GM18505 (cell line): ENCODE data around the gene KRTAP20-1.

Experiments used
- ATAC-seq: cut with Tn5 transposase; IDR thresholded peaks from one replicate; pipeline ENCODE4 v1.9.1; 2021; ENCODE audit not compliant: unreplicated experiment
- POLR2A ChIP-seq: IDR thresholded peaks from 4 replicates; pipeline ENCODE4 v1.6.1; 2011; ENCODE audit warnings: borderline replicate concordance; ENCODE audit not compliant: insufficient read depth, insufficient read length; ENCODE audit errors: extremely low read depth

The KRTAP20-1 gene

DNA sequence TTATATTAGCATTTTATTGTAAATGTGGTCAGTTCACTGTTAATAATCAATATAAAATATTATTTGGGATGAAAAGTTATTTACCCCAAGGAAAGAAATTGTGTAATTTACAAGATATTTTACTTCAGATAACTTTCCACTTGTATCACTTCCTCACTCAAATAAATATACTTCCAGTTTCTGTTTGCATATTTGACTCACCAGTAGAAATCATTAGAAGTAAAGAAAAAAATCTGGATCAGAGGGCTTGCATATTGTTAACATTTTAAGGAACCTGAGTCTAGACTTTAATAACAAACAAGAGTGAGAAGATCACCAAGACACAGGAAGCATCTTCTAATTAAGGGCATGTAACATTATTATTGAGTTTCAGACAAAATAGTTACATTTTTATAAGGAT, 3.9 kb downstream of the KRTAP20-1 start:
- no peak for ATAC-seq
- no peak for TF ChIP-seq POLR2A

DNA sequence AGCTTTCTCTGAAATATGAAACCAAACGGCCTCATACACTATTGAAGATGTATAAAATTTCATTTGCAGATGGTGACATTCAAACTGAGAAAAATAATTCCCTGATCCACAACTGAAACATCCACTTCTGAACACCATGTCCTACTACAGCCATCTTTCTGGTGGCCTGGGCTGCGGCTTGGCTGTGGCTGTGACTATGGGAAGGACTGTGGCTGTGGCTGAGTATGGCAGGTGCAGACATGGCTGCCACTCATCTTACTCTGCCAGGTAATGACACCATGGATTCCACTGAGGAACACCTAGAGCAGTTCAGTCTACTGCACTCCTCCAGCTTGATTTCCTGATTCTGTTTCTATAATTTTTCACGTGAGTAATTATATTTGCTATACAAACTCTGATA, 4.3 kb downstream of the KRTAP20-1 start, which contains the start of gene KRTAP20-4:
Gene KRTAP20-4 (plus strand): TSS at position 106 of the 400 bp plus-strand sequence.
- no peak for TF ChIP-seq POLR2A
- ATAC-seq: no peak

DNA sequence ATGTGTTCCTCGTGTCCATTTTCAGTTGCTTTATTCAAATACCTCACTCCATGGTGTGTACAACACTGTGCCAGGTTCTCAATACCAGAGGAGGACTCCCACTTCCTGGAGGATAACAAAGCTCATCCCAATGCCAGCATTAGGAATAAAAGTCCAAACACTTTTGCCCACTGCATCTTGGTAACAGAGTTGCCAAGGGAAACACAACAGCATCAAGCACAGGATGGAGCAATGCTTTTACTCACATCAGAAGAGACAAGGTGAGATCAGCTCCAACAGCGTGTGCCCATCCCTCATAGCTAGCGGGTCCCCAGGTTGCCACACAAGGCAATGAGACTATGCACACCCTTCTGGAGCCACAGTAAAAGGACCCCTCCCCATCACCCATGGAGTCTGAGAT, 7.1 kb downstream of the KRTAP20-1 start:
- TF ChIP-seq POLR2A: no peak
- ATAC-seq: no peak

DNA sequence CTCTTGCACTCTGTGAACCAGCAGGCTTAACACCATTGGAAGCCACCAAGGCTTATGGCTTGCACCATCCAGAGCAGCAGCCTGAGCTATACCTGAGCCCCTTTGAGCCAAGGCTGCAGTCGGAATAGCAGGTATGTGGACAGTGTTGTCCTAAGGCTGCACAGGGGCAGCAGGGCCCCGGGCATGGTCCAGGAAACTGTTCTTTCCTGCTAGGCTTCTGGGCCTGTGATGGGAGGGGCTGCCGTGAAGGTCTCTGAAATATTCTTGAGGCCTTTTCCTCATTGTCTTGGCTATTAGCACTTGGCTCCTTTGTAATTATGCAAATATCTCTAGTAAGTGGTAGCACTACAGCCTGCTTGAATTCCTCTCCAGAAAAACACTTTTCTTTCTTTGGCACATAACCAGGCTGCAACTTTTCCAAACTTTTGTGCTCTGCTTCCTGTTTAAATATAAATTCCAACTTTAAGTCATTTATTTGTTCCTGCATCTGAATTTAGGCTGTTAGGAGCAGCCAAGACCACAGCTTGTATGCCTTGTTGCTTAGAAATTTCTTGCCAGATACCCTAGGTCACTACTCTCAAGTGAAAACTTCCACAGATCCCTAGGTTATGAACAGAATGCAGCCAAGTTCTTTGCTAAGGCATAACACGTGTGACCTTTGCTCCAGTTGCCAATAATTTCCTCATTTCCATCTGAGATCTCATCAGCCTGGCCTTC, 9.4 kb downstream of the KRTAP20-1 start:
- TF ChIP-seq POLR2A: no peak
- ATAC-seq: no peak

DNA sequence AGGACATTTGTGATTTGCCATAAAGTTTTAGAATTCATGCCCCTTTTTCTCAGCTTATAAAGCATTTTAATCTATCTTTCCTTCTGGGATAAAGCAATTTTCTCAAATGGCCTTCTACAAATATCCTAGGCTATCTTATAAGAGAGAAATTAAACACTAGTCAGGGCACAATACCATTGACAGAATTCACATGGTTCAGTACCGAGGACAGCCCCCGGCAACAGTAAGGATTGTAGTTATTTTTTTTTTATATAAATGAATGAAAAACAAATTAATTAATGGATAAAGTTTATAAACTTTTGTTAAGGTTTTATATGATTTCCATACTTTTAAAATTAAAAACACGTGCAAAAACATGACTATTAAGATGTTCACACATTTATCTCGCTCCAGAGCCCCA, 11.9 kb downstream of the KRTAP20-1 start:
- TF ChIP-seq POLR2A: no peak
- no peak for ATAC-seq

DNA sequence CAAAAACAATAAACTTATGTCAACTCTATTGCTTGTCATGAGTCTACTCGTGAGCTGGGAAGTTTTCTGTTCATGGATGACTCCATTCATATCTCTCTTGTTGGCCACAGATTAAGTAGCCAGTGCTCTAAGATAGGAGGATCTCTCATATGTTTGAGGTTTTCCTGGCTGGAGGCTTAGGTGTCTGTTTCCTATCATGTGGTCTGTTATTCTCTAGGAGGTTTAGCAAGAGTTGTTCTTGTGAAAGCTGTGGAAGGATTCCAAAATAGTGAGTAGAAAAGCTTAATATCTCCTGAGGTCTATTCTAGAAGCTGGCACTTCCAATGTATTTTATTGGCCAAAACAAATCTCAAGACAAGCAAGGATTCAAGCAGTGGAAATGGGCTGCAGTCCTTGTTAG, 13.0 kb downstream of the KRTAP20-1 start:
- ATAC-seq: no peak
- TF ChIP-seq POLR2A: no peak

DNA sequence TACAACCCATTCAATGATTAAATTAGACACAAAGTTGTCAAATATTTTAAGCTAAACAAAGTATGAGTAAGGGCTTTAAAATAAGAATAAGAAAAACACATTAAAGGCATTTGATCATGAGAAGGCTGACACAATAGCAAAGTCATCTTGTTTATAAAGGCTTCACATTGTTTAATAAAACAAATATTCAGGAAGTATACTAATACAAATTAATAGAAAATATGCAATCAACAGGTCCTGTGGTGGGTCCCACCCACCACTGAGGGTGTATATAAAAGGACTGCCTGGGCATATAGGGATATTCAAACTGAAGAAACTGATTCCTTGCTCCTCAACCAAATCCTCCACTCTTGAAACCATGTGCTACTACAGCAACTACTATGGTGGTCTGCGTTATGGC, 18.7 kb downstream of the KRTAP20-1 start, which contains the start of gene KRTAP20-2:
Gene KRTAP20-2 (plus strand): TSS at position 301 of the 400 bp plus-strand sequence. CDS start 58 bp downstream, at position 359.
- TF ChIP-seq POLR2A: no peak
- no peak for ATAC-seq

DNA sequence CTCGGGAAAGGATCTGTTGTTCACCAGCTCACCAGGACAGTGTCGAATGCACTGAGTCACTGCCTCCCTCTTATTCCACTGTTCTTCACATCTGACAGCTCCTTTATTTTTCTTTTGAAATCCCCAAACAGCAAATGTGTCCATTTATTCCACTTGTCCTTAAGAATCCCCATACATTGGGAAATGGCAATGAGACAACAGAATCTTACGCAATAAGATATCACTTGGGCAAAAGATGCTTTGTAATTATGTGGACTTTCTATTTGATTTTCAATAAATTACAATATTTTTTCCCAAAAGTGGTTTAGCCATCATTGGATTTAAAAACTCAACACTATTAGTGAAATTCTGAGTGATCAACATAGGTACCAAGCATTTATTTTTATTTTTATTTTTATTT, 22.5 kb downstream of the KRTAP20-1 start:
- ATAC-seq: no peak
- no peak for TF ChIP-seq POLR2A

DNA sequence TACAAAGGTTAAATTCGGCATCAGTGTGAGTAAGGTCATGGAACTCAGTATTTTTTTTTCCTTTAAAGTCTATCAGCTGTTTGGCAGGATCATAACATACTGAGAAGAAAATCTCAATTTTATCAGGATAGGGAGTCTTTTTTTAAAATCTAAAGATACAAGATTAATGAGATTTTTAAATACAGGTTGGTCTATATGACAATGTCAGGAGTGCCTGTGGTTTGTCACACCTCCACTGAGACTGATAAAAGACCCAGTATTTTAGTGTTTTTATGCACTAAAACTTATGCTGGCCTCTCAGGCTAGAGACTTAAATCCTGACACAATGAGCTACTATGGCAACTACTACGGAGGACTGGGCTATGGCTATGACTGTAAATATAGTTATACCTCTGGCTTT, 26.3 kb downstream of the KRTAP20-1 start, which contains the start of gene KRTAP20-3:
Gene KRTAP20-3 (plus strand): TSS at position 301 of the 400 bp plus-strand sequence.
- no peak for ATAC-seq
- TF ChIP-seq POLR2A: no peak

DNA sequence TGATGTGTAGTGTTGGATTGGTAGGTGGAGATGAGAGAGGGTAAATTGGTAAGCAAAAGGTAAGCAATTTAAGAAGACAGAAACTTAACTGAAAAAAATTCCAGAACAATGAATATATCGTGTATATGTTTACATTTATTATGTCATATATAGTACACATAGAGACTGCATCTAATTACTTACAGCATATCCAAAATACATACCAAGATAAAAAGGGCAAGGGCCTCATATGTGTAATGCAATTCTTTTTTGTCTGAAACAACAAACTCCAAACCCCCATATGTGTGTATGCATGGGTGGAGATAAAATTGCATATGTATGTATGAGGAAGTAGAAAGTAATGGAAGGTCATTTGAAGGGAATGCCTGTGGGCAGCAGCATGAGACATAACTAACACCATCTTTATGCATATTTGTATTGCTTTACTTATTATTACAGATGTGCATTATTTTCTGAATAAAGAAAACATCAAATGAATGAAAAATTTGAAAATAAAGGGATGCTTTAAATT, 30.7 kb downstream of the KRTAP20-1 start:
- no peak for TF ChIP-seq POLR2A
- ATAC-seq: no peak

DNA sequence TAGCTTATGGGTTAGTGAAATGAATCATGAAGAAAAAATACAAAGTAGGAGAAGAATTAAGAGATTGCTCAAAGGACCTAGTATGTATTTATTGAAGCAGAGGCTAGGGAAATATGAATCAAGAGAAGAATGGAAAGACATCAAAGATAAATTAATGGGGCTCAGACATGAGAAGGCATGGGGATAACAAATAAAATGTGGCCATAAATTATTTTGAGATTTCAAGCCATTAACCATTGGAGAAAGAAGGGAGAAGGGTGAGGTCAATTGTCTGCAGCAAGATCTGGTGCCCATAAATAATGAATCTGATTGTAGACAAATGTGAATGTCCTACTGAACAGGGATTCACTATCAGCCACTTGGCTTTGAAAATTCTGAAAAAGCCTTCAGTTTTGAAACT, 36.7 kb downstream of the KRTAP20-1 start:
- TF ChIP-seq POLR2A: no peak
- no peak for ATAC-seq
